Cardiac muscle cell (in vitro differentiated cells and primary cell): ENCODE results near the gene TCTN1. TPM values are rescaled to one million over a fixed set of nuclear protein-coding genes. Genes with fewer than 3 reads are reported as not detected.

ENCODE experiments used
- DNase-seq, 2 donors: peaks; one replicate each; pipeline versions ENCODE4 v3.0.0 to v3.0.0-alpha.2; 2010 to 2017; ENCODE audit warnings: low read depth in 1 of 2, low spot score in 1 of 2
- H3K27ac ChIP-seq: fragments of 200-600 bp; sonication (generic); 2 replicates; pipeline ENCODE4 v1.5.1; 2016
- H3K27me3 ChIP-seq: fragments of 200-600 bp; sonication (generic); 2 replicates; pipeline ENCODE4 v1.6.0; 2016; ENCODE audit warnings: control low read depth
- H3K36me3 ChIP-seq: fragments of 200-600 bp; sonication (generic); 2 replicates; pipeline ENCODE4 v1.5.1; 2016; ENCODE audit warnings: control low read depth
- H3K4me1 ChIP-seq: fragments of 200-600 bp; sonication (generic); 2 replicates; pipeline ENCODE4 v1.8.1; 2017; ENCODE audit warnings: low read depth, mild to moderate bottlenecking, mixed run types
- H3K4me3 ChIP-seq: fragments of 200-600 bp; sonication (generic); 2 replicates; pipeline ENCODE4 v1.5.1; 2016; ENCODE audit warnings: mild to moderate bottlenecking
- H3K9me3 ChIP-seq: fragments of 200-600 bp; sonication (generic); 2 replicates; pipeline ENCODE4 v1.5.1; 2017; ENCODE audit warnings: low read depth, mild to moderate bottlenecking, control low read depth
- CTCF ChIP-seq: IDR thresholded peaks from 2 replicates; pipeline ENCODE4 v1.5.1; 2012; ENCODE audit warnings: low read depth, mild to moderate bottlenecking, low read length
- polyA plus RNA-seq: library from polyadenylated mRNA; unstranded; fragments of >200 nt; fragmentation: Nextera tagmentation; extraction: Ambion mirVana; gene quantifications from 2 replicates; pipeline ENCODE4 v1.2.1, GENCODE V29; 2016
- total RNA-seq: library from RNA; depleted of rRNA; stranded (reverse); fragments of >200 nt; gene quantifications from 2 replicates; pipeline ENCODE4 v1.2.3, GENCODE V29; 2016

The TCTN1 gene
- total and polyA plus RNA-seq, 2 experiments from 2014 or later = 49.1 to 54.1 TPM

GRCh38 chr12:110615171-110615570 is 1.2 kb downstream of the TCTN1 start:
- no peak for DNase-seq
- no peaks in the 10 kb centered on the region for H3K27me3 ChIP-seq
- H3K27ac ChIP-seq = no peak overlapping the region
- H3K4me1 ChIP-seq = peaks cover 3% of the 10 kb centered on the region
- no peak overlapping the region for H3K4me3 ChIP-seq
- H3K9me3 ChIP-seq = no peaks in the 10 kb centered on the region
- TF ChIP-seq CTCF = no peak
- H3K36me3 ChIP-seq = no peaks in the 10 kb centered on the region

GRCh38 chr12:110616471-110617115 is 2.7 kb downstream of the TCTN1 start:
- no peak overlapping the region for H3K27ac ChIP-seq
- no peaks in the 10 kb centered on the region for H3K36me3 ChIP-seq
- no peak overlapping the region for H3K4me3 ChIP-seq
- DNase-seq = no peak
- H3K4me1 ChIP-seq = peaks cover 3% of the 10 kb centered on the region
- H3K27me3 ChIP-seq = no peaks in the 10 kb centered on the region
- TF ChIP-seq CTCF = no peak
- H3K9me3 ChIP-seq = no peaks in the 10 kb centered on the region

- no peaks in the 10 kb centered on the region for H3K36me3 ChIP-seq
- no peak for TF ChIP-seq CTCF
- no peaks in the 10 kb centered on the region for H3K9me3 ChIP-seq
- DNase-seq = no peak
- H3K27me3 ChIP-seq = no peaks in the 10 kb centered on the region
- no peak overlapping the region for H3K4me3 ChIP-seq
- H3K4me1 ChIP-seq = peaks cover 3% of the 10 kb centered on the region
- no peak overlapping the region for H3K27ac ChIP-seq
These were observed 5.6 kb downstream of the TCTN1 start for GRCh38 chr12:110619534-110619953.

GRCh38 chr12:110622582-110622981 is 8.7 kb downstream of the TCTN1 start:
- TF ChIP-seq CTCF = no peak
- no peaks in the 10 kb centered on the region for H3K4me1 ChIP-seq
- no peak overlapping the region for H3K27ac ChIP-seq
- no peaks in the 10 kb centered on the region for H3K9me3 ChIP-seq
- no peaks in the 10 kb centered on the region for H3K27me3 ChIP-seq
- no peak overlapping the region for H3K4me3 ChIP-seq
- peaks cover 8% of the 10 kb centered on the region for H3K36me3 ChIP-seq
- no peak for DNase-seq

GRCh38 chr12:110627500-110628195 is 13.7 kb downstream of the TCTN1 start:
- DNase-seq = no peak
- H3K27ac ChIP-seq = no peak overlapping the region
- no peak overlapping the region for H3K4me3 ChIP-seq
- no peaks in the 10 kb centered on the region for H3K4me1 ChIP-seq
- no peaks in the 10 kb centered on the region for H3K9me3 ChIP-seq
- H3K36me3 ChIP-seq = peaks cover 8% of the 10 kb centered on the region
- H3K27me3 ChIP-seq = no peaks in the 10 kb centered on the region
- TF ChIP-seq CTCF = no peak
